ENCODE data around the gene MMRN2. TPM values are rescaled to one million over a fixed set of nuclear protein-coding genes. Genes with fewer than 3 reads are reported as not detected.
"Not testable (repeated sequence)": the region's sequence is repeated elsewhere in the genome, so short reads cannot be mapped to it uniquely, and the experiment has no call there.

The MMRN2 gene
- total and polyA plus RNA-seq, 7 donors = 12.0 to 29.0 (median 16.4) TPM

DNA sequence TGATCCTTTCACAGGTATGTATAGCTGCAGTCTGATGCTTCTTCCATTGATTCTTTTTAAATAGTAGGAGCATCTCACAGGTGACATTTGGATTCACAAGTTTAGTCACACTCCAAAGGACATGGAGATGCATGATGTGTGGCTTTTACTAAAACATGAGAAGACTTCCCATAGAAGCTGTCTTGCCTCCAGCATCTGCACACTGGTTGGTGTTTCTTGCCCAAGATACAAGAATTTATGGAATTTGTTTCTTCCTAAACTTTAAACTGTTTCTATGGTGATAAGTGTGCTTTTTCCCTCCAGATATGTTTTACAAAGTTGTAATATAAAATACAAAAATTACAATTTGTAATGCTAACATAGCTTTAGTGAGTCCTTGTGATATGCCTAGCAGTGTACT is 35.0 kb upstream of the MMRN2 start:
- Histone ChIP-seq H3K4me1 (peaks cover 12% of the 10 kb centered on the region), H3K27ac (no peak overlapping the region), H3K4me3 (no peak overlapping the region), H3K27me3 (ENCODE audit: insufficient read depth in 3 of 3, low read length in 2 of 3) (no peaks in the 10 kb centered on the region), H3K36me3 (ENCODE audit: insufficient read depth in 1 of 2, low read depth in 1 of 2) (peaks cover 0 to 19% of the 10 kb centered on the region in 2 donors), H3K9me3 (no peaks in the 10 kb centered on the region)
- no peak for TF ChIP-seq CTCF (IDR thresholded peaks at IDR 0.05)
- ATAC-seq (no peak), DNase-seq (no peak)
- intact Hi-C loops (cut with DNase I) = no loop called here

GRCh38 chr10:86991362-86991761 is 33.9 kb upstream of the MMRN2 start:
- intact Hi-C loops (cut with DNase I); H3K4me3 ChIP-seq; H3K27me3 ChIP-seq (ENCODE audit: insufficient read depth in 3 of 3, low read length in 2 of 3); ATAC-seq; H3K9me3 ChIP-seq; H3K27ac ChIP-seq; DNase-seq: not testable (repeated sequence)
- peaks cover 12% of the 10 kb centered on the region for H3K4me1 ChIP-seq
- H3K36me3 ChIP-seq (ENCODE audit: insufficient read depth in 1 of 2, low read depth in 1 of 2) = peaks cover 0 to 19% of the 10 kb centered on the region in 2 donors
- WGBS, 3 donors = 73 to 87% (median 74%) methylated on average over 12 of the region's 12 CpGs

DNA sequence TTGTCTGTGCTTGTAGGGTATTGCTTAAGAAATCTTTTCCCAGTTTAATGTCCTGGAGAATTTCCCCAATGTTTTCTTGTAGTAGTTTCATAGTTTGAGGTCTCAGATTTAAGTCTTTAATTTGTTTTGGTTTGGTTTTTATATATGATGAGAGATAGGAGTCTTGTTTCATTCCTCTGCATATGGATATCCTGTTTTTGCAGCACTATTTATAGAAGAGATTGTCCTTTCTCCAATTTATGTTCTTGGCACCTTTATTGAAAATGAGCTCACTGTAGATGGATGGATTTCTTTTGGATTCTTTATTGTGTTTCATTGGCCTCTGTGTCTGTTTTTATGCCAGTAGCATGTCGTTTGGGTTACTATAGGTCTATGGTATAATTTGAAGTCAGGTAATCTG is 31.1 kb upstream of the MMRN2 start:
- intact Hi-C loops (cut with DNase I) = no loop called here
- H3K36me3 ChIP-seq (ENCODE audit: insufficient read depth in 1 of 2, low read depth in 1 of 2) = peaks cover 0 to 4% of the 10 kb centered on the region in 2 donors
- DNase-seq (no peak), ATAC-seq (peak in 1 of 4 donors; percentile 46)
- H3K4me3 ChIP-seq = no peak overlapping the region
- H3K27me3 ChIP-seq (ENCODE audit: insufficient read depth in 3 of 3, low read length in 2 of 3) = no peaks in the 10 kb centered on the region
- H3K9me3 ChIP-seq = no peaks in the 10 kb centered on the region
- H3K4me1 ChIP-seq = peaks cover 12% of the 10 kb centered on the region
- no peak overlapping the region for H3K27ac ChIP-seq
- 15 to 20% (median 19%) methylated on average over 1 of the region's 1 CpG for WGBS, 3 donors
- TF ChIP-seq CTCF (IDR thresholded peaks at IDR 0.05) = no peak

- intact Hi-C loops (cut with DNase I); H3K9me3 ChIP-seq: not testable (repeated sequence)
- 94 to 99% (median 96%) methylated on average over 2 to 4 of the region's 4 CpGs for WGBS, 3 donors
Observed at GRCh38 chr10:86984498-86984897, 27.1 kb upstream of the MMRN2 start.

DNA sequence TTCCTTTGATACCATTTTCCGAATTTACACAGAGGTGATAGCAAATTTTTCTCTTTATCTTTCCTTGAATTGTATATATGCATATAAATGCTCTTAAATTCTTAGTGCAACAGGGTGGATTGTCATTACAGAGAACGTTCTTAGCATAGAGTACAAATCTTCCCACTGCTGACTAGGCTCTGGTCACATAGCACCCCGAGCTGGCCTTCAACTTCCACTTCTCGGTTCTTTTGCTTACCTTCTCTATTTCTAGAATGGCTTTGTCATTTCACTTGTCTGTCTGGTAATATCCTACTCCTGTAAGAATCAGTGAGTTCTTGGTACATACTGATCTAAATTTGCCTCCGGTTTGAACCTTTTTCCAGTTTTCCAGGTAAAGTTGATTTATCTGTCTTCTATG is 24.3 kb upstream of the MMRN2 start:
- no peak overlapping the region for H3K4me3 ChIP-seq
- peaks cover 39% of the 10 kb centered on the region for H3K4me1 ChIP-seq
- DNase-seq (no peak), ATAC-seq (no peak)
- H3K9me3 ChIP-seq = no peaks in the 10 kb centered on the region
- no peaks in the 10 kb centered on the region for H3K27me3 ChIP-seq (ENCODE audit: insufficient read depth in 3 of 3, low read length in 2 of 3)
- TF ChIP-seq CTCF (IDR thresholded peaks at IDR 0.05) = no peak
- intact Hi-C loops (cut with DNase I) = no loop called here
- 62 to 94% (median 68%) methylated on average over 5 of the region's 5 CpGs for WGBS, 3 donors
- peak overlapping the region; percentile 86 for H3K27ac ChIP-seq
- no peaks in the 10 kb centered on the region for H3K36me3 ChIP-seq (ENCODE audit: insufficient read depth in 1 of 2, low read depth in 1 of 2)

More at GRCh38 chr10:86984498-86984897, 27.1 kb upstream of the MMRN2 start:
- not testable (repeated sequence) for H3K36me3 ChIP-seq (ENCODE audit: insufficient read depth in 1 of 2, low read depth in 1 of 2); H3K4me3 ChIP-seq; DNase-seq; ATAC-seq; H3K27ac ChIP-seq; H3K27me3 ChIP-seq (ENCODE audit: insufficient read depth in 3 of 3, low read length in 2 of 3)
- peaks cover 30% of the 10 kb centered on the region for H3K4me1 ChIP-seq

GRCh38 chr10:86981020-86981419 is 23.6 kb upstream of the MMRN2 start:
- peaks cover 39% of the 10 kb centered on the region for H3K4me1 ChIP-seq
- H3K27me3 ChIP-seq (ENCODE audit: insufficient read depth in 3 of 3, low read length in 2 of 3); H3K36me3 ChIP-seq (ENCODE audit: insufficient read depth in 1 of 2, low read depth in 1 of 2); intact Hi-C loops (cut with DNase I); DNase-seq; H3K4me3 ChIP-seq; H3K9me3 ChIP-seq: not testable (repeated sequence)
- H3K27ac ChIP-seq = peak overlapping the region; percentile 86
- peak in 3 of 4 donors; percentile 50 to 73 (median 72) for ATAC-seq
- 51 to 83% (median 57%) methylated on average over 6 of the region's 6 CpGs for WGBS, 3 donors

Measured in psoas muscle (tissue), 8 donors.